Measurements from ENCODE around the gene IFNL1.

- TF ChIP-seq ATF2 (CRISPR knock-in tag; IDR thresholded peaks at IDR 0.05; ENCODE audit: borderline replicate concordance, low read depth) (no peak), CTCF (IDR thresholded peaks at IDR 0.05) (no peak), NR1H2 (CRISPR knock-in tag; IDR thresholded peaks at IDR 0.05) (no peak), E2F4 (CRISPR knock-in tag; IDR thresholded peaks at IDR 0.05; ENCODE audit: borderline replicate concordance, low read depth) (no peak), ESRRA (CRISPR knock-in tag; IDR thresholded peaks at IDR 0.05; ENCODE audit: borderline replicate concordance) (no peak), ZNF263 (CRISPR knock-in tag; IDR thresholded peaks at IDR 0.05; ENCODE audit: low read depth) (no peak), NFE2L1 (CRISPR knock-in tag; IDR thresholded peaks at IDR 0.05) (no peak), USF2 (CRISPR knock-in tag; IDR thresholded peaks at IDR 0.05) (no peak), TP53 (CRISPR knock-in tag; IDR thresholded peaks at IDR 0.05) (no peak), TEAD4 (CRISPR knock-in tag; IDR thresholded peaks at IDR 0.05) (no peak), FOXP4 (CRISPR knock-in tag; IDR thresholded peaks at IDR 0.05) (no peak), TCF7 (CRISPR knock-in tag; IDR thresholded peaks at IDR 0.05; ENCODE audit: low read depth) (no peak)
These were observed 25.1 kb downstream of the IFNL1 start for GRCh38 chr19:39321117-39321831.

All from WTC11 (cell line).